ENCODE data around the gene PPP1CB. TPM values are rescaled to one million over a fixed set of nuclear protein-coding genes. Genes with fewer than 3 reads are reported as not detected.
A peak's percentile ranks its signal among the peaks of the same experiment; 100 is the strongest.

Gene PPP1CB
- total RNA-seq, 1 experiment from 2014 or later, result 96.0 TPM

DNA sequence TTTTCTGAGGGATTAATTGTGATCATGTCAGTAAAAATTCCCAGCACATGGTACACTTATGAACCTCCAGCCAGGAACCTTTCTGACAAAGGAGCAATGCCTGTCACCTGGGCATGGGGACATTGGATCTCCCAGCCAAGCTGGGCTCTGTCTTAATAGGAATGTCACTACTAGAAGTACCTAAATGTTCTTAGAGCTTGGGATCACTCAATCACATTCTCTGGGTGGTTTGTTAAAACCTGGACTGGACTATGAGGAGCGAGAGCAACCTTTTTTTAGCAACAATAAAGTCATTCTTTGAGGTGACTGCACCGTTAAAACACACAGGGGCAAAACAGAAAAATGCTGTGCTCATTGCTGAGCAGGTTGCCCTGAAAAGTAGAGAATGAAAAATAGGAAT is 6.4 kb upstream of the PPP1CB start:
- no peak for DNase-seq (ENCODE audit: low spot score)

DNA sequence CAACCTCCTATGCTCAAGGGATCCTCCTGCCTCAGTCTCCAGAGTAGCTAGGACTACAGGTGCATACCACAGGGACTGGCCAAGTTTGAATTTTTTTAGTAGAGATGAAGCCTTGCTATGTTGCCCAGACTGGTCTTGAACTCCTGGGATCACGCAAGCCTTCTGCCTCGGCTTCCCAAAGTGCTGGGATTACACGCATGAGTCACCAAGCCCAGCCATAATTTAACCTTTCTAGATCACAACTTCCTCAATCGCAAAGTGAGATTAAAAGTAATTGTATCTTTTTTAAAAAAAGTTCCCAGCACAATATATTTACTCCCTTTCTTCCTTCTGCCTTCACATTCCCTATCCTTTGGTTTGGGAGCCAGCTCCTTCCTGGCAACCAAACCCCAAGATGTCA is 5.8 kb upstream of the PPP1CB start:
- DNase-seq (ENCODE audit: low spot score), result no peak

DNA sequence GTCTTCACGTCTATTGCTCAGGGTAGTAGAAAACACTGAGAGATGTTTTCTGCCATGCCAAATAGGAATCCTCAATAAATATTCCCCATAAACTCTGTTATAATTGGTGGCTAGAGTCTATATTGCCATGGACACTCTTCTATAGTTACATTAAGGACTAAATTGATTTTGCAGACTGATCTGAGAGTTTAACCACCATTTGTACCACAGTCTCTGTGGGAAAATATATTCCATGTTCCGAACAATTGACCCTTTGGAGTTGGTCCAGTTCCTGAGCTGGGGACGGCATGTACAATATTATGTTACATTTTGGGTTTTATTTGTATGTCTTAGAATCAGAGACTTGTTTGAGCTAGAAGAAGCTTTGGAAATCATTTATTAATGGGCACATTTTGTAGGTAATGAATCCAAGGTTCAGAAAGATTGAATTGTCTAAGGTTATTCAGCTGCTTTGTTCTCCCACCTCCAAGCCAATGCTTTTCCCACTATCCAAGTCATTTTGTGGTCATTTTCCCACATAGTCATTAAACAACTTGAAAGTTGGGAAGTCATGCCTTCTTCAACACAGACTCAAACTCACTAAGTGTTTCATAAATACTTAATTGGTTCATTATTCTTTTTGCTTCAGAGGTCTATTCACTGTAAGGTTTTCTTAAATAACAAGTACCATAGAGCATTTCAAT is 5.1 kb upstream of the PPP1CB start:
- DNase-seq (ENCODE audit: low spot score), result no peak

DNA sequence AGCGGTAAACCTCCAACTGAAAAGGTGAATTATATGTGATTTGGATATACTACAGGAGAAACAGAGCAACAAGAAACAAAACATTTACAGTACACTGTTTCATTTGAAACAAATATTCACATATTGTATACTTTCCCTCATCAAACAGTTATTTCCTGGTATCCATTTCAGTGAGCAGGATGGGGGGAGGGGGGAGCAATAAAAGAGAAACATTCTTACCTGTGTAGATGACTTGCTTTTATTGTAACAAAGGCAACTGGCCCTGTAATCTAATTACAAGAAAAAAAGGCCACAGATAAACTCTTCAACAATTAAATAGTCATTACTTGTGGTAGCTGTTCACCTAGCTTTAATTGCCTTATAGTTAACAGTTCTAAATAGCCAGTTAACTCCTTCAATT is 3.9 kb upstream of the PPP1CB start:
- no peak for DNase-seq (ENCODE audit: low spot score)

DNA sequence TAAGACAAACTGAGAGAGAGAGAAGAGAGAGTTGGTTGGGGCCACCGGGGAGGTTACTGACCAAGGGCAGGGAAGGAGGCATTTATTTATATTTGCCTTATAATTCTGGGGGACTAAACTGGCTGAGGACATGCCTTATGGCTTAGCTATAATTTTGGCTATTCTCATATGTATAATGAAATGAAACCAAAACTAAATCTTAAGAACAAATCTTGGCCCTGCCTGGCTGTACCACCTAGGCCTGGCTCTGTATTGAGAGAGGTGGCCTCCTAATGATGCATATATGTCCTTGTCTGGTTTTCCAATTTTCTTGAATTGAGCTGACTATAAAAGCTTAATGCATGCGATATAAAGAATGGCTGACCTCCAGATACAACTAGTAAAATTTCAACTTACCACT is 3.5 kb upstream of the PPP1CB start:
- DNase-seq (ENCODE audit: low spot score), result no peak

- no peak for DNase-seq (ENCODE audit: low spot score)
These were observed 2.7 kb upstream of the PPP1CB start for GRCh38 chr2:28748941-28749340.

DNA sequence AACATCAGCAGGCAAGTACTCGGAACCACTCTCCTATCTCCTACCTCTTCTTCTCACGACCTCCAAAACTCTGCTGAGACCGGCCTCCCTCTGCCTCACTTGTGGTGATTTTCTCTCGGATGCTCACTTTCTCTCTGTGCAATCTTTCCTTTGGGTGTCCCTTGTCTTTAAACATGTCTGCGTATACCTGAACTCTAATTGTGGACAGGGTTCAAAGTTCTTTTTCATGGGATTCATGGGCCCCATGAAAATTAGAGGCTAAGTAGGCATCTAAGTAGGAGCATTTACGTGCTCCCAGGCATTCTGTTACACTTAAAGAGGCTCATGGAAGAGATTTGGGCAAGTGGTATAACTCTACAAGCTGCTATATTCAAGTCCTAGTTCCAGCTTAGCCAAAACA is 2.1 kb upstream of the PPP1CB start:
- DNase-seq (ENCODE audit: low spot score), result no peak

GRCh38 chr2:28750316-28751251 is 1.0 kb upstream of the PPP1CB start:
- peak; percentile 15 for DNase-seq (ENCODE audit: low spot score)

DNA sequence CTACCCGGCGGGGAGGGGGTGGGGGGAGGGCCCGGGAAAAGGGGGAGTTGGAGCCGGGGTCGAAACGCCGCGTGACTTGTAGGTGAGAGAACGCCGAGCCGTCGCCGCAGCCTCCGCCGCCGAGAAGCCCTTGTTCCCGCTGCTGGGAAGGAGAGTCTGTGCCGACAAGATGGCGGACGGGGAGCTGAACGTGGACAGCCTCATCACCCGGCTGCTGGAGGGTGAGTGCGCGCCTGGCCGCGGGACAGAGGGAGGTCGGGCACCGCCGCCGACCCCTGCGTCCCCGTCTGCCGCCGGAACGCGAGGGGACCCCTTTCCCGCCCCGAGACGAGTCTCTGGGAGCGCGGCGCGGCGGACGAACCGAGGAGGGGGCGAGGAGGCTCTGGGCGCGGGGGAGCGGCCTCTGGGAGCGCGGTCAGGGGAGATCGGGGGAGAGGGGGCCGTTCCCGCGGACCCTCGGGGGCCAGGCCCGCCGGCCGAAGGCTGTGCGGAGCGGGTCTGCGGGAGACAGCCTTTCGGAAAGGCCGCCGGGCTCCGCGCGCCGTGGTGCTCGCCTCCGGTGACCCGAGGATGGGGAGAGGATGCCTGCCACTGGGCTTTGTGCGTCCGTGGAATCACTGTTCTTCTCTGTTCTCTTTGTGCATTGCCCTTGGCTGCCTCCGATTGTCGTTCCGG is 463 bp downstream of the PPP1CB start:
- no peak for DNase-seq (ENCODE audit: low spot score)

- no peak for DNase-seq (ENCODE audit: low spot score)
These were observed 1.2 kb downstream of the PPP1CB start for GRCh38 chr2:28752631-28753376.

GRCh38 chr2:28754321-28754720 is 2.7 kb downstream of the PPP1CB start:
- DNase-seq (ENCODE audit: low spot score), result no peak

- peak; percentile 29 for DNase-seq (ENCODE audit: low spot score)
These were observed 3.8 kb downstream of the PPP1CB start for GRCh38 chr2:28755421-28755820.

- no peak for DNase-seq (ENCODE audit: low spot score)
These were observed 6.8 kb downstream of the PPP1CB start for GRCh38 chr2:28758459-28758858.

DNA sequence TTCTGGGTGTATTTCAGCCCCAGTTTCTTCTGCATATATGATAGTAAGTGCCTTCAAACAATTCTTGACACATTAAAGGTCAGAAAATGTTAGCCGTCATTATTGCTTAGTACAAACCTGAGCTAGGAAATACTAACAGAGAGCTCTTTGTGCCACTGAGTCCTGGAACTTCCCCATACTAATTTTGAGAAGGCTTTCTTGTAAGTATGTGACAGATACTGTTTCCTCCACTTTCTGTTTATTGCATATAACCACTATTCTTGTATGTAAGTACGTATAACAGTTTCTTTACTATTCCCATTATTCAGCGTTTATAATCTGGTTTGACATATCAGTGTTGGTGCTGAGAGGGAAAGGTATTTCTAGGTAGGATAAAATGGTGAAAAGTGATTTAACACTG is 9.8 kb downstream of the PPP1CB start:
- no peak for DNase-seq (ENCODE audit: low spot score)

GRCh38 chr2:28764909-28765711 is 13.5 kb downstream of the PPP1CB start:
- no peak for DNase-seq (ENCODE audit: low spot score)

- DNase-seq (ENCODE audit: low spot score), result no peak
These were observed 14.4 kb downstream of the PPP1CB start for GRCh38 chr2:28766070-28766469.

DNA sequence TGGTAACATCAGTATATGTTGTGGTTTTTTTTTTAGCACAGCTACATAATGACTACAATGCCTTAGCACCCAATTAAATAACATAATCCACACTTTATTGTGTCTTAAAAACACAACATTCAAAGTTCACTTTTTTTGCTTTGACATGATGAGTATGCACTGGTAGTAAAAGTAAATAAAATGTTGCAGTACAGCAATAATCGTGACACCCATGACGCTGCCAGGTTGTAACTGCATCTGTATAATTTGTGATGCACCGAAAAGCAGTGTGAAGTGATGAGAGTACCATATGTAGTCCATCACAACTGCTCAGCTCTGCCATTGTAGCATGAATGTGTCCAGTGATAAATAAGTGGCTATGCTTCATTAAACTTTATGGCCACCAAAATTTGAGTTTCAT is 15.7 kb downstream of the PPP1CB start:
- no peak for DNase-seq (ENCODE audit: low spot score)

DNA sequence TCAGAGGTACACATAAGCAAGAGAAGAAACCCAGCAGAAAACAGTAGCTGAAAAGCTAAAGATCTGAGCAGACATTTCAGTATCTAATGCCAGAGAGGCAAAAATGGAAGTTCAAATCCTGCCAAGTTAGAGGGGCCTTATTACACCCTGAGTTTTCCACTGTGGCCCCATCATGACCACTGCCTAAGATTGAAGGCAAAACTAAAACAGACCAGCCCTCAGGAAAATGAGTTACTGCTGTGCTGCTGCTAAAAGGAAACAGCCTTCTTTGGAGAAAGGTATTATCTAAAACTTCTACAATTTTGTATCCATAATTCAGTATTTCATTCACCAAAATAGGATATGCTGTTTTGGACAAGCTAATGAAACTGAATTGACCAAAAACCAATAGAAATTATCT is 16.8 kb downstream of the PPP1CB start:
- no peak for DNase-seq (ENCODE audit: low spot score)

GRCh38 chr2:28768952-28769351 is 17.3 kb downstream of the PPP1CB start:
- no peak for DNase-seq (ENCODE audit: low spot score)

- DNase-seq (ENCODE audit: low spot score), result no peak
These were observed 20.7 kb downstream of the PPP1CB start for GRCh38 chr2:28772351-28772750.

DNA sequence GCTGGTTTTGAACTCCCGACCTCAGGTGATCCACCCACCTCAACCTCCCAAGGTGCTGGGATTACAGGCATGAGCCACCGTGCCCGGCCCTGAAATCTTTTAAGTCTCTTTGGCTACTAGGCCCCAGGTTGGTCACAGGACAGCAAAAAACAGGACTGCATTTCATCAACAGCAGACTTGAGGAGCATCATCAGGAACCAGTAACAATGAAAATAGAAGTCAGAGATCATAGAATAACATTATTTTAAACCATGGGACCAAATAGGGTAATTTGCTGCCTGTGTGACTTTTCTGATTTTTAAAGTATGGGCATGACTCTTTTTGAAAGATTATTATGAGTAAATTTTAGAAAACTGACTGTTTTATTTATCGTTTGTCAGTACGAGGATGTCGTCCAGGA is 24.8 kb downstream of the PPP1CB start:
- no peak for DNase-seq (ENCODE audit: low spot score)

Measured in H4 (cell line).